Stimulated activated CD8-positive, alpha-beta memory T cell treated with anti-CD3 and anti-CD28 coated beads, Interleukin-4, amount 100 ng/mL, for 48 hours (primary cell): ENCODE results near the gene EPS8.

Experiments
- DNase-seq: peaks from one replicate; pipeline ENCODE4 v3.0.0-alpha.2; 2020

EPS8 gene

GRCh38 chr12:15597125-15597830 lies 191.9 kb downstream of the EPS8 start:
- DNase-seq = no peak

- no peak for DNase-seq
These were observed 193.0 kb downstream of the EPS8 start for GRCh38 chr12:15596174-15596573.

- no peak for DNase-seq
These were observed 196.3 kb downstream of the EPS8 start for GRCh38 chr12:15592934-15593333.

DNA sequence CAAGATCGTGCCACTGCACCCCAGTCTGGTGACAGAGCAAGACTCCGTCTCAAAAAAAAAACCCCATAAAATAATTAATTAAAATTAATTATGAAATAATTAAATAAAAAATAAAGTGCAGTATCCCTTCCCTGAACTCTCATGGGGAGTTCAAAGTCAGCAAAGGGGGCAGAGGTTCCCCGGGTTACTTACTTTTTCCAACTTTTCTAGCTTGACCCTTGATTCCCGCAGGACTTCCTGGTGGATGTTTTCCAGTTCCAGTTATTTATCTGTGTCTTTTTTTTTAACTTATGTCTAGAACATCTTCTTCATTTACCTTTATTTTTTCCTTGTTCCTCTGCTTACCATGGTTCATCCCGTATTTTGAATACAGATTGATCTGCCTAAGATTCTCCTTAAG lies 197.4 kb downstream of the EPS8 start:
- no peak for DNase-seq

GRCh38 chr12:15590180-15590826 lies 198.9 kb downstream of the EPS8 start:
- DNase-seq = peak; percentile 37

GRCh38 chr12:15589328-15590032 lies 199.7 kb downstream of the EPS8 start:
- no peak for DNase-seq

DNA sequence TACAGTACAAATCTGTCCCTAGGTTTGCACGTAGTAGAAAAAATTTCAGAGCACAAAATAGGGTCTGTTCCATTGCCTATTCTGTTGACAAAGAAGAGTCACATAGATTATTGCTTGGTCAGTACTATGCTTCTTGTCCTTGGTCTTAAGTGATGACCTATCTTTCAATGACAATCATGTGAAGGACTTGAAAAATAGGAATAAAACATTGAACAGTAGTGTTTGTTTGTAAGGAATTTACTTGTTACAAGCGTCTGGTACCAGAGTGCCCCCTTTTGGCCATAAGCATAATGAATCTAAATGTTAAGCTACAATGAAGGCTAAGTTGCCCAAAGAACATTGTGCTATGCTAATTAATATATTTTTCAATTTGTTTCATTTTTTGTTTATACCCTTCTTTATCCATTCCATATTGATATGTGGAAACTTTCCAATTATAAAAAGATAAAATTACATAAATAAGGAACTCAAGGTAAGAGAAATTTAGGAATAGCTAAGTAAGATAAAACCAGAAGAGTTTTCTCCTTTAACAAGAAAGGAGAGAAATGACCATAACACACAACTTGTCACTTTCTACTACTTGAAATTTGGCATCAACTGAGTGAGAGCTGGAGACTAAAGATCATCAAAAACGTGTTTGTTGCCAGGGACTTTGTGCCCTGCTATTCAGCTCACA lies 204.7 kb downstream of the EPS8 start:
- DNase-seq = peak; percentile 34

GRCh38 chr12:15583804-15584203 lies 205.4 kb downstream of the EPS8 start:
- DNase-seq = no peak

GRCh38 chr12:15581006-15581405 lies 208.2 kb downstream of the EPS8 start:
- no peak for DNase-seq

DNA sequence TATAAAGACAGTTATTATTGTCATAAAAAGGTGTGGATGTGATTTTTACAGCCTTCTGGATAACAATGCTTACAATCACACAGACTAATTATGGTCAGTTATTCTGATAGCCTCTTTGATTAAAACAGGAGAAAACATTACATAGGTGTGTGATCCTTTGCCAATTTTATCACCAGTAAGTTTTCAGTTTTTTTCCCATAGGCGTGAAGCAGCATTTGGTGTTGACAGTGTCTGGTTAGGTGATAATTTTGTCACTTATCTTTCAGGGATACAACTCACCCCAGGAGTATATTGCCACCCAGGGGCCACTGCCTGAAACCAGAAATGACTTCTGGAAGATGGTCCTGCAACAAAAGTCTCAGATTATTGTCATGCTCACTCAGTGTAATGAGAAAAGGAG lies 208.8 kb downstream of the EPS8 start:
- DNase-seq = no peak

DNA sequence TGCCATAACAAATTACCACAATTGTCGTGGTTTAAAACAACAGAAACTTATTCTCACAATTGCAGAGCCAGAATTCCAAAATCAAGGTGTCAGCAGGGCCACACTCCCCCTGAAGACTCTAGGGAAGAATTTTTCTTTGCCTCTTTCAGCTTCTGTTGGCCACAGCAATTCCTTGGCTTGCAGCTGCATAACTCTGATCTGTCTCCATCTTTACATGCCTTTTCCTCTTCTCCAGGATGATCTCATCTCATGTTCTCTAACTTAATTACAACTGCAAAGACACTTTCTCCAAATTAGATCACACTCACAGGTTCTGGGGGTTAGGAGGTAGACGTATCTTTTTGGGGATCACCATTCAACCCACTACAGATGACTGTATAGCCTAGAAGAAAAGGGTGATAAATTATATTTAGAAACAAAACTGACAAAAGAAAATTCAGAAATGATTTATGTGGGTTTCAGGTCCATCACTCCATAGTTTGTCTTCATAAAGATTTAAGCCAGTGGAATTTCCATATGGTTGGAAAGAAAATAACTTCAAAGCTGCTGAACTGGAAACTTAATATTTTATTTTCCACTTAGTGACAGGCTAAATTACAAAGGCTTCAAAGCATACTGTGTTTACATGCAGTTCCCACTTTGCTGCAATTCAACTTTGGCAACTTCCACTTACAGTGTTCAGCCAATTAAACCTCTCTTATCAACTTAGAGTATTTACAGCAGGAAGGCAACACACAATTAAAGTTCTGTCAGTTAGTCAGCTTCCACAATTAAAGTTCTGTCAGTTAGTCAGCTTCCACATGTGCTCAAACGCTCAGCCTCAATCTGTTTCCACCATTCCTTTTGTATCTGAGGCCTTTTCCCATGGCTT lies 213.3 kb downstream of the EPS8 start:
- DNase-seq = no peak

GRCh38 chr12:15574353-15574752 lies 214.8 kb downstream of the EPS8 start:
- no peak for DNase-seq
